Endothelial cell of umbilical vein (primary cell): ENCODE results near the gene MAST4. TPM values are rescaled to one million over a fixed set of nuclear protein-coding genes. Genes with fewer than 3 reads are reported as not detected.

Source experiments
- BruUV-seq: library from RNA; stranded (reverse); fragments of 400-500 nt; replicated peaks from 2 replicates; lab custom pipeline; 2021; lab: Mats Ljungman, UMichigan
- CTCF ChIA-PET: fragments of 300-600, 350-600 bp; sonication (Branson Sonifier 250); formaldehyde crosslinking; loops from one replicate; lab custom pipeline; 2021; ENCODE audit warnings: antibody characterized with exemption, inconsistent platforms; lab: Charles Lee
- POLR2A ChIA-PET: fragments of 300-600, 350-600 bp; sonication (Branson Sonifier 250); formaldehyde crosslinking; loops from one replicate; lab custom pipeline; 2021; ENCODE audit warnings: antibody characterized with exemption, inconsistent platforms; lab: Charles Lee
- DNase-seq: peaks from one replicate; pipeline ENCODE4 v3.0.0-alpha.2; 2011; ENCODE audit warnings: low read depth, low spot score
- FAIRE-seq: peaks from 2 replicates; lab custom pipeline; 2011; peaks lifted over from hg19 to GRCh38; lab: Jason Lieb, UNC
- H2AFZ ChIP-seq: 2 replicates; pipeline ENCODE4 v1.6.0; 2012; ENCODE audit warnings: low read depth, low read length, control low read depth, inconsistent platforms
- H3K27ac ChIP-seq: 2 replicates; pipeline ENCODE4 v1.5.1; 2011; ENCODE audit warnings: low read depth, mild to moderate bottlenecking, control low read depth, low read length, moderate library complexity; ENCODE audit not compliant: insufficient read depth
- H3K27me3 ChIP-seq, 2 experiments: 2 replicates each; pipeline versions ENCODE4 v1.6.0 to v1.6.1; 2011; ENCODE audit warnings: low read length in 2 of 2, mixed read lengths in 1 of 2; ENCODE audit not compliant: control insufficient read depth in 2 of 2, insufficient read depth in 2 of 2
- H3K36me3 ChIP-seq, 2 experiments: 2 replicates in 1 of 2; 3 replicates in 1 of 2; pipeline ENCODE4 v1.5.1; 2011; ENCODE audit warnings: low read length in 2 of 2, mild to moderate bottlenecking in 1 of 2, moderate library complexity in 1 of 2; ENCODE audit not compliant: control insufficient read depth in 2 of 2, insufficient read depth in 2 of 2; ENCODE audit errors: extremely low read depth in 1 of 2
- H3K4me1 ChIP-seq: 3 replicates; pipeline ENCODE4 v1.5.1; 2011; ENCODE audit warnings: mild to moderate bottlenecking, low read length; ENCODE audit not compliant: control insufficient read depth, insufficient read depth; ENCODE audit errors: extremely low read depth
- H3K4me2 ChIP-seq: 2 replicates; pipeline ENCODE4 v1.6.1; 2011; ENCODE audit warnings: low read length, control low read depth, mixed read lengths; ENCODE audit not compliant: insufficient read depth
- H3K4me3 ChIP-seq, 3 experiments: fragments of 200-600 bp in 1 of 3; sonication (generic), shearing (Covaris generic) in 1 of 3; replicated peaks in 1 of 3; 2 replicates each; pipeline ENCODE4 v1.5.1; 2011 to 2016; ENCODE audit warnings: control low read depth in 3 of 3, low read length in 3 of 3, mild to moderate bottlenecking in 2 of 3, inconsistent platforms in 1 of 3, low read depth in 1 of 3, moderate library complexity in 1 of 3; ENCODE audit not compliant: insufficient read depth in 1 of 3
- H3K79me2 ChIP-seq: 2 replicates; pipeline ENCODE4 v1.6.0; 2012; ENCODE audit warnings: low read length, inconsistent platforms; ENCODE audit not compliant: control insufficient read depth, insufficient read depth
- H3K9ac ChIP-seq: replicated peaks from 2 replicates; pipeline ENCODE3; 2011; ENCODE audit warnings: low read length, control low read depth; ENCODE audit not compliant: insufficient read depth; ENCODE audit errors: extremely low read depth
- H3K9me1 ChIP-seq: replicated peaks from 3 replicates; pipeline ENCODE4 v1.6.0; 2011; ENCODE audit warnings: mild to moderate bottlenecking, low read length; ENCODE audit not compliant: control insufficient read depth, insufficient read depth; ENCODE audit errors: extremely low read depth
- H3K9me3 ChIP-seq: replicated peaks from 2 replicates; pipeline ENCODE4 v1.5.1; 2012; ENCODE audit warnings: low read length, inconsistent platforms; ENCODE audit not compliant: control insufficient read depth, insufficient read depth
- H4K20me1 ChIP-seq: replicated peaks from 2 replicates; pipeline ENCODE3; 2011; ENCODE audit warnings: mild to moderate bottlenecking, low read length; ENCODE audit not compliant: control insufficient read depth, insufficient read depth; ENCODE audit errors: extremely low read depth
- CTCF ChIP-seq, 2 donors: IDR thresholded peaks; 1 replicate in 1 of 2; 2 replicates in 1 of 2; pipeline ENCODE4 v1.5.1; 2011; ENCODE audit warnings: low read length in 2 of 2, mild to moderate bottlenecking in 2 of 2, moderate library complexity in 2 of 2, control low read depth in 1 of 2, inconsistent platforms in 1 of 2, low read depth in 1 of 2; ENCODE audit not compliant: insufficient read depth in 1 of 2; ENCODE audit errors: extremely low read depth in 1 of 2
- EZH2 ChIP-seq: IDR thresholded peaks from 2 replicates; pipeline ENCODE4 v1.6.1; 2012; ENCODE audit warnings: borderline replicate concordance, low read depth, mild to moderate bottlenecking, moderate library complexity, low read length, inconsistent platforms; ENCODE audit not compliant: severe bottlenecking
- FOS ChIP-seq: IDR thresholded peaks from 2 replicates; pipeline ENCODE4 v1.6.1; 2011; ENCODE audit warnings: mild to moderate bottlenecking, low read length, moderate library complexity, borderline replicate concordance; ENCODE audit not compliant: insufficient read depth
- GATA2 ChIP-seq: IDR thresholded peaks from 2 replicates; pipeline ENCODE4 v1.7.0; 2011; ENCODE audit warnings: low read depth, mild to moderate bottlenecking, moderate library complexity, mixed read lengths, low read length; ENCODE audit not compliant: insufficient read length, insufficient read depth
- JUN ChIP-seq: IDR thresholded peaks from 2 replicates; pipeline ENCODE4 v1.6.1; 2011; ENCODE audit warnings: borderline replicate concordance, low read depth; ENCODE audit not compliant: insufficient read length, insufficient read depth
- MAX ChIP-seq: IDR thresholded peaks from 2 replicates; pipeline ENCODE4 v1.6.1; 2011; ENCODE audit not compliant: insufficient read depth, insufficient read length
- MYC ChIP-seq: IDR thresholded peaks from one replicate; pipeline ENCODE4 v1.6.1; 2011; ENCODE audit warnings: mild to moderate bottlenecking, low read depth, low read length
- POLR2A ChIP-seq: IDR thresholded peaks from 2 replicates; pipeline ENCODE4 v1.6.1; 2012; ENCODE audit warnings: low read depth, mild to moderate bottlenecking, control low read depth, low read length
- POLR2AphosphoS5 ChIP-seq: IDR thresholded peaks from 2 replicates; pipeline ENCODE4 v1.6.1; 2012; ENCODE audit warnings: low read depth, mild to moderate bottlenecking, control low read depth, low read length, moderate library complexity; ENCODE audit not compliant: insufficient read depth
- dilution Hi-C: fragments of 300-500 bp; cut with MboI; formaldehyde crosslinking; loops from one replicate; pipeline ENCODE4 v1.15.0; 2019; ENCODE audit warnings: low sequenced_read_pairs; ENCODE audit not compliant: extremely low pct_ligation_motif_present
- intact Hi-C: fragments of 100-400 bp; cut with micrococcal nuclease; formaldehyde crosslinking; loops from one replicate; pipeline ENCODE4 v1.10.0; 2022
- polyA plus RNA-seq, 4 experiments: library from polyadenylated mRNA; depleted of rRNA in 3 of 4; stranded (reverse) in 3 of 4; unstranded in 1 of 4; fragments of >200 nt; gene quantifications; 2 replicates each; pipeline versions ENCODE4 v1.2.1 to v1.2.3, GENCODE V29; 2011 to 2012; ENCODE audit warnings: missing spikeins in 1 of 4
- total RNA-seq: library from RNA; stranded (reverse); gene quantifications from 2 replicates; pipeline ENCODE4 v1.2.3, GENCODE V29; 2021

The MAST4 gene
- total and polyA plus RNA-seq, 2 donors (not counting 3 experiments of a cell fraction or from before 2014, with no cell fraction given) = 40.2 to 116 TPM

- intact Hi-C loops (no loop called here), dilution Hi-C loops (no loop called here)
- Histone ChIP-seq H3K4me1 (no peaks in the 10 kb centered on the region), H3K9ac (no peak overlapping the region), H3K9me1 (no peaks in the 10 kb centered on the region), H3K9me3 (no peaks in the 10 kb centered on the region), H3K4me2 (no peak overlapping the region), H3K27ac (no peak overlapping the region), H2AFZ (no peak overlapping the region), H3K79me2 (no peaks in the 10 kb centered on the region), H3K36me3 (no peaks in the 10 kb centered on the region), H4K20me1 (no peaks in the 10 kb centered on the region), H3K27me3 (no peaks in the 10 kb centered on the region), H3K4me3 (no peak overlapping the region)
- DNase-seq (no peak), FAIRE-seq (no peak)
- POLR2A ChIA-PET = no interaction called here
- CTCF ChIA-PET = no interaction called here
- BruUV-seq = no TSS peak
- TF ChIP-seq MYC = no peak
- TF ChIP-seq POLR2A = no peak
- TF ChIP-seq FOS = no peak
- no peak for TF ChIP-seq GATA2
- TF ChIP-seq JUN = no peak
- no peak for TF ChIP-seq POLR2AphosphoS5
- TF ChIP-seq EZH2 = no peak
- TF ChIP-seq CTCF (IDR thresholded peaks at IDR 0.05; ENCODE audit: extremely low read depth in 1 of 2, insufficient read depth in 1 of 2, low read depth in 1 of 2, low read length in 2 of 2) = no peak
- TF ChIP-seq MAX = no peak
Measured at GRCh38 chr5:66567474-66567873, 28.7 kb upstream of the MAST4 start.
